ENCODE results near the gene MAPK14. TPM values are rescaled to one million over a fixed set of nuclear protein-coding genes. Genes with fewer than 3 reads are reported as not detected.

MAPK14 gene
- total RNA-seq, 1 experiment from 2014 or later: 60.9 TPM

DNA sequence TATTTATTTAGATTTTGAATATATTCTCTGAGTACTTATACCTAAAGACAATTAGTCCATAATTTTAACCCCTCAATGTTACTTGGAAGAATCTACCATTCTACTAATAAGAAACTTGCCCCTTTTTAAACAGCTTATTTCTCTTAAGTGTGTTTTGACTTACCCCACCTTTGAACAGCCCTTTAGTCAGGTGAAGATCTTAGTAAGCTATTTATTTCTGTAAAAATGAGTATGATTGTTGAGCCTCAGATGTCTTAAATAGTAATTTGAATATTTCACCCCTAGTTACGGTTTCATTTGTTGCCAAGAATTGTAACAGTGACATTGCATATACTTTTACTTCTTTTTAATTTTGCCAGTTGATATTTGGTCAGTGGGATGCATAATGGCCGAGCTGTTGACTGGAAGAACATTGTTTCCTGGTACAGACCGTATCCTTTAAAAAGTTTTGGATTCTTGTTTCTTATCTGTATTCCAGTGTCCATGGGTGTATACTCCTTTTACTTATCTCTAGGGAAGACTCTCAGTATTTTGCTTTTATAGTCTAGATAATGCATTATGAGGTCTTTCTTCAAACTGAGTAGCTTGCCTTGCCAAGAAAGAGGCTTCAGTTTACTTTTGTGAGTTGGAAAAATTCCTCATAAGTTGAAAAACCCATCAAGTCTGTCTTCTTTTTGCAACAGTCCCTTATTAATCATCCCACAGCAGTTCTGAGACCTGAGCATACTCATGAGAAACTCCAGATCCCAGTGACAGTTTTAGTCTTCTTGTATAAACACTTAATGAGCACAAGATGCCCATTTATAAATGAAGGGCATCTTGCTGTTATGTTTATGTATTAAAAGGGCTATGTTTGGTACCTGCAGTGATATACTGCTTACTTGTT lies 48.8 kb downstream of the MAPK14 start:
- H3K27me3 Mint-ChIP-seq (ENCODE audit: unreplicated experiment): no peaks in the 10 kb centered on the region
- intact Hi-C loops (cut with micrococcal nuclease; ENCODE audit: unreplicated experiment): no loop called here
- peaks cover 23% of the 10 kb centered on the region for H3K36me3 Mint-ChIP-seq (ENCODE audit: insufficient read depth, unreplicated experiment)
- H3K9me3 Mint-ChIP-seq (ENCODE audit: low read depth, unreplicated experiment): peaks cover 8% of the 10 kb centered on the region
- no peak overlapping the region for H3K4me3 Mint-ChIP-seq (ENCODE audit: low read depth, unreplicated experiment)
- no peaks in the 10 kb centered on the region for H3K4me1 Mint-ChIP-seq (ENCODE audit: low read depth, unreplicated experiment)
- TF ChIP-seq, protein P1, sequence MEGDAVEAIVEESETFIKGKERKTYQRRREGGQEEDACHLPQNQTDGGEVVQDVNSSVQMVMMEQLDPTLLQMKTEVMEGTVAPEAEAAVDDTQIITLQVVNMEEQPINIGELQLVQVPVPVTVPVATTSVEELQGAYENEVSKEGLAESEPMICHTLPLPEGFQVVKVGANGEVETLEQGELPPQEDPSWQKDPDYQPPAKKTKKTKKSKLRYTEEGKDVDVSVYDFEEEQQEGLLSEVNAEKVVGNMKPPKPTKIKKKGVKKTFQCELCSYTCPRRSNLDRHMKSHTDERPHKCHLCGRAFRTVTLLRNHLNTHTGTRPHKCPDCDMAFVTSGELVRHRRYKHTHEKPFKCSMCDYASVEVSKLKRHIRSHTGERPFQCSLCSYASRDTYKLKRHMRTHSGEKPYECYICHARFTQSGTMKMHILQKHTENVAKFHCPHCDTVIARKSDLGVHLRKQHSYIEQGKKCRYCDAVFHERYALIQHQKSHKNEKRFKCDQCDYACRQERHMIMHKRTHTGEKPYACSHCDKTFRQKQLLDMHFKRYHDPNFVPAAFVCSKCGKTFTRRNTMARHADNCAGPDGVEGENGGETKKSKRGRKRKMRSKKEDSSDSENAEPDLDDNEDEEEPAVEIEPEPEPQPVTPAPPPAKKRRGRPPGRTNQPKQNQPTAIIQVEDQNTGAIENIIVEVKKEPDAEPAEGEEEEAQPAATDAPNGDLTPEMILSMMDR (IDR thresholded peaks at IDR 0.05; ENCODE audit: unreplicated experiment): no peak
- CTCF ChIA-PET: interaction anchor here (0.7 kb wide), 1 partner anchor 10 kb away, joined by 3 read pairs; no protein-coding TSS in a partner anchor
- BruUV-seq (replicated peaks): no TSS peak
- no peak overlapping the region for H3K27ac Mint-ChIP-seq (ENCODE audit: unreplicated experiment)
- DNase-seq: no peak

DNA sequence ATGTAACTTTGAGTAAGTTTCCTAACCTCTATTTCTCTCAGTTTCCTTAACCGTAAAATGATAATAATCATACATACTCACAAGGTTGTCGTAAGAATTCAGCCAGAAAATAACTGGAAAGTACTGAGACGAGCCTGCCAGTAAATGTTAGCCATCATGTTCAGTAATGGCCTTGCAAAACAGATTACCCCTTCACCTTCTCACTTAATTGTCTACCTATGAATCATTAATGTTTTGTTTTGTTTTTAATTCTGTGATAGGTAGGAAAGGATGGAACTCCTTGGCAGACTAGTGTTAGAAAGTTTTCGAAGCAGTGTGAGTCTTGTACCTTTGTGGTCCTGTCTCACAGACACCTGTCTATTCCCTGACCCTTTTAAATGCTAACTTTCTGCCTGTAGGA lies 50.6 kb downstream of the MAPK14 start:
- CTCF ChIA-PET: no interaction called here
- BruUV-seq (replicated peaks): no TSS peak
- Mint-ChIP-seq H3K4me3 (ENCODE audit: low read depth, unreplicated experiment) (no peak overlapping the region), H3K27ac (ENCODE audit: unreplicated experiment) (no peak overlapping the region), H3K4me1 (ENCODE audit: low read depth, unreplicated experiment) (no peaks in the 10 kb centered on the region), H3K27me3 (ENCODE audit: unreplicated experiment) (no peaks in the 10 kb centered on the region), H3K9me3 (ENCODE audit: low read depth, unreplicated experiment) (peaks cover 14% of the 10 kb centered on the region), H3K36me3 (ENCODE audit: insufficient read depth, unreplicated experiment) (peaks cover 40% of the 10 kb centered on the region)
- TF ChIP-seq, protein P1 (IDR thresholded peaks at IDR 0.05; ENCODE audit: unreplicated experiment): no peak
- intact Hi-C loops (cut with micrococcal nuclease; ENCODE audit: unreplicated experiment): no loop called here
- DNase-seq: no peak

DNA sequence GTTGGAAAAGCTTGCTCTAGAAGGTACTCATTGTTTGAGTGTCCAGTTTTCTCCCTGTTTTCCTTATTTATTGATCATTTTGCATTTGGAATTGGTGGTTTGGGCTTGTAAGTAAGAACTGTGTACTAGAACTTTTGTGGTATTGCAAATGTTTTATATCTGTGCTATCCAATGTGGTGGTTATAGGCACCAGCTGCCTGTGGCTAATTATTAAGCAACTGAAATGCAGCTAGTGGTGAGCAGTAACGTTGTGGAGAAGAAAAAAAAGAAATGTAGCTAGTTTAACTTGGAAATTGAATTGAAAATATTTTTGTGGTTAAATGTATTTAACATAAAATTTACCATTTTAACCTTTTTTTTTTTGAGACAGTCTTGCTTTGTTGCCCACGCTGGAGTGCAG lies 52.0 kb downstream of the MAPK14 start:
- CTCF ChIA-PET: no interaction called here
- TF ChIP-seq, protein P1 (IDR thresholded peaks at IDR 0.05; ENCODE audit: unreplicated experiment): no peak
- intact Hi-C loops (cut with micrococcal nuclease; ENCODE audit: unreplicated experiment): no loop called here
- DNase-seq: no peak
- peaks cover 17% of the 10 kb centered on the region for H3K9me3 Mint-ChIP-seq (ENCODE audit: low read depth, unreplicated experiment)
- H3K4me3 Mint-ChIP-seq (ENCODE audit: low read depth, unreplicated experiment): no peak overlapping the region
- no peaks in the 10 kb centered on the region for H3K4me1 Mint-ChIP-seq (ENCODE audit: low read depth, unreplicated experiment)
- no peaks in the 10 kb centered on the region for H3K27me3 Mint-ChIP-seq (ENCODE audit: unreplicated experiment)
- peaks cover 52% of the 10 kb centered on the region for H3K36me3 Mint-ChIP-seq (ENCODE audit: insufficient read depth, unreplicated experiment)
- BruUV-seq (replicated peaks): no TSS peak
- no peak overlapping the region for H3K27ac Mint-ChIP-seq (ENCODE audit: unreplicated experiment)

DNA sequence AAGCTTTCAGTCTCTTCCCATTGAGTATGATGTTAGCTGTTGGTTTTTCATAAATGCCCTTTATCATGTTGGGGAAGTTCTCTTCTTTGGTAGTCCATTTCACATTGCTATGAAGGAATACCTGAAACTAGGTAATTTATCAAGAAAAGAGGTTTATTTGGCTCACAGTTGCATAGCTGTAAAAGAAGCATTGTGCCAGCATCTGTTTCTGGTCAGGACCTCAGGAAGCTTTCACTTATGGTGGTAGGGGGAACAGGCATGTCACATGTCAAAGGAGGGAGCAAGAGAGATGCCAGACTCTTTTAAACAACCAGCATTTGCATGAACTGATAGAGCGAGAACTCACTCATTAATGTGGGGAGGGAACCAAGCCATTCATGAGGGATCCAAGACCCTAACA lies 54.7 kb downstream of the MAPK14 start:
- CTCF ChIA-PET: no interaction called here
- no TSS peak for BruUV-seq (replicated peaks)
- TF ChIP-seq, protein P1 (IDR thresholded peaks at IDR 0.05; ENCODE audit: unreplicated experiment): no peak
- H3K4me3 Mint-ChIP-seq (ENCODE audit: low read depth, unreplicated experiment): no peak overlapping the region
- intact Hi-C loops (cut with micrococcal nuclease; ENCODE audit: unreplicated experiment): no loop called here
- H3K9me3 Mint-ChIP-seq (ENCODE audit: low read depth, unreplicated experiment): peaks cover 18% of the 10 kb centered on the region
- peaks cover 58% of the 10 kb centered on the region for H3K36me3 Mint-ChIP-seq (ENCODE audit: insufficient read depth, unreplicated experiment)
- no peak for DNase-seq
- no peaks in the 10 kb centered on the region for H3K27me3 Mint-ChIP-seq (ENCODE audit: unreplicated experiment)
- H3K27ac Mint-ChIP-seq (ENCODE audit: unreplicated experiment): no peak overlapping the region
- H3K4me1 Mint-ChIP-seq (ENCODE audit: low read depth, unreplicated experiment): no peaks in the 10 kb centered on the region
